WTC11 (cell line): Measurements from ENCODE around the gene GPR158. TPM values are rescaled to one million over a fixed set of nuclear protein-coding genes. Genes with fewer than 3 reads are reported as not detected.
A peak's percentile ranks its signal among the peaks of the same experiment; 100 is the strongest.

ENCODE experiments used
- ATAC-seq: fragments of 200-7000 bp; cut with Tn5 transposase; 2 replicates; pipeline ENCODE4 v1.10.0; 2021; ENCODE audit warnings: mild to moderate bottlenecking, moderate library complexity
- CTCF ChIA-PET: fragments of 300-600 bp; sonication (Branson Sonifier 250); formaldehyde crosslinking; loops from one replicate; lab custom pipeline; 2021; ENCODE audit warnings: antibody characterized with exemption; lab: Charles Lee
- POLR2A ChIA-PET: fragments of 350-600 bp; sonication (Branson Sonifier 250); formaldehyde crosslinking; loops from one replicate; lab custom pipeline; 2021; ENCODE audit warnings: antibody characterized with exemption; lab: Charles Lee
- DNase-seq: peaks from one replicate; pipeline ENCODE4 v3.0.0; 2021; ENCODE audit warnings: low spot score
- H3K27ac Mint-ChIP-seq: 2 replicates; pipeline ENCODE4 v1.8.0; 2021; ENCODE audit warnings: mixed read lengths
- H3K27me3 Mint-ChIP-seq: 2 replicates; pipeline ENCODE4 v1.8.0; 2021; ENCODE audit warnings: low read depth, mild to moderate bottlenecking, moderate library complexity, mixed read lengths
- H3K36me3 Mint-ChIP-seq: 2 replicates; pipeline ENCODE4 v1.8.0; 2021; ENCODE audit warnings: mixed read lengths
- H3K4me1 Mint-ChIP-seq: 2 replicates; pipeline ENCODE4 v1.8.0; 2022; ENCODE audit warnings: mixed read lengths
- H3K4me3 Mint-ChIP-seq: 2 replicates; pipeline ENCODE4 v1.8.0; 2021; ENCODE audit warnings: mild to moderate bottlenecking, moderate library complexity, mixed read lengths
- H3K9me3 Mint-ChIP-seq: 2 replicates; pipeline ENCODE4 v1.8.0; 2021; ENCODE audit warnings: mixed read lengths
- ATF1 ChIP-seq: sonication (generic); formaldehyde crosslinking; IDR thresholded peaks from 2 replicates; pipeline ENCODE4 v1.8.1; 2023; ENCODE audit warnings: mild to moderate bottlenecking, moderate library complexity, missing genetic modification reagents
- E2F4 ChIP-seq: sonication (generic); formaldehyde crosslinking; IDR thresholded peaks from 2 replicates; pipeline ENCODE4 v1.8.1; 2022; ENCODE audit warnings: low read depth, mild to moderate bottlenecking, moderate library complexity, missing genetic modification reagents, borderline replicate concordance
- ERG ChIP-seq: fragments of 250-450 bp; sonication (Bioruptor Pico); IDR thresholded peaks from 2 replicates; pipeline ENCODE4 v1.8.0; 2021; ENCODE audit warnings: mild to moderate bottlenecking
- FOXP1 ChIP-seq: sonication (generic); formaldehyde crosslinking; IDR thresholded peaks from 2 replicates; pipeline ENCODE4 v1.8.0; 2022; ENCODE audit warnings: missing genetic modification reagents, mild to moderate bottlenecking, moderate library complexity, borderline replicate concordance
- GTF2I ChIP-seq: fragments of 250-450 bp; sonication (Bioruptor Pico); conservative IDR thresholded peaks from 2 replicates; pipeline ENCODE4 v1.4.0; 2021; ENCODE audit warnings: mild to moderate bottlenecking
- HMGXB4 ChIP-seq: sonication (generic); formaldehyde crosslinking; IDR thresholded peaks from 2 replicates; pipeline ENCODE4 v1.8.1; 2023; ENCODE audit warnings: mild to moderate bottlenecking, moderate library complexity, missing genetic modification reagents
- JAZF1 ChIP-seq: fragments of 250-450 bp; sonication (Bioruptor Pico); IDR thresholded peaks from 2 replicates; pipeline ENCODE4 v1.9.0; 2021; ENCODE audit warnings: moderate library complexity, mild to moderate bottlenecking, inconsistent platforms
- JUN ChIP-seq: sonication (generic); formaldehyde crosslinking; IDR thresholded peaks from 2 replicates; pipeline ENCODE4 v1.8.0; 2023; ENCODE audit warnings: mild to moderate bottlenecking, missing genetic modification reagents
- NFE2L1 ChIP-seq: sonication (generic); formaldehyde crosslinking; IDR thresholded peaks from 2 replicates; pipeline ENCODE4 v1.8.1; 2023; ENCODE audit warnings: missing genetic modification reagents
- SMAD4 ChIP-seq: sonication (generic); formaldehyde crosslinking; IDR thresholded peaks from 2 replicates; pipeline ENCODE4 v1.8.0; 2022; ENCODE audit warnings: mild to moderate bottlenecking, missing genetic modification reagents
- SP1 ChIP-seq: sonication (generic); formaldehyde crosslinking; conservative IDR thresholded peaks from 2 replicates; pipeline ENCODE4 v1.8.1; 2022; ENCODE audit warnings: missing genetic modification reagents
- TEAD4 ChIP-seq: sonication (generic); formaldehyde crosslinking; IDR thresholded peaks from 2 replicates; pipeline ENCODE4 v1.8.0; 2022; ENCODE audit warnings: mild to moderate bottlenecking, missing genetic modification reagents
- TP53 ChIP-seq: sonication (generic); formaldehyde crosslinking; IDR thresholded peaks from 2 replicates; pipeline ENCODE4 v1.8.1; 2023; ENCODE audit warnings: mild to moderate bottlenecking, missing genetic modification reagents
- USF1 ChIP-seq: sonication (generic); formaldehyde crosslinking; IDR thresholded peaks from 2 replicates; pipeline ENCODE4 v1.8.0; 2022; ENCODE audit warnings: mild to moderate bottlenecking, missing genetic modification reagents
- ZNF138 ChIP-seq: sonication (generic); formaldehyde crosslinking; conservative IDR thresholded peaks from 2 replicates; pipeline ENCODE4 v1.8.1; 2022; ENCODE audit warnings: mild to moderate bottlenecking, moderate library complexity, missing genetic modification reagents
- ZNF232 ChIP-seq: sonication (generic); formaldehyde crosslinking; IDR thresholded peaks from 2 replicates; pipeline ENCODE4 v1.8.0; 2022; ENCODE audit warnings: mild to moderate bottlenecking, missing genetic modification reagents
- ZNF317 ChIP-seq: sonication (generic); formaldehyde crosslinking; IDR thresholded peaks from 2 replicates; pipeline ENCODE4 v1.8.1; 2023; ENCODE audit warnings: low read depth, mild to moderate bottlenecking, moderate library complexity, missing genetic modification reagents, borderline replicate concordance
- total RNA-seq: library from RNA; stranded (reverse); gene quantifications from 3 replicates; pipeline ENCODE4 v1.2.3, GENCODE V29; 2021

Gene GPR158
- total RNA-seq, 1 experiment from 2014 or later, result 0.63 TPM

- Mint-ChIP-seq H3K36me3 (peaks cover 12% of the 10 kb centered on the region), H3K9me3 (peaks cover 22% of the 10 kb centered on the region), H3K27me3 (no peaks in the 10 kb centered on the region), H3K4me1 (peaks cover 16% of the 10 kb centered on the region), H3K27ac (peak overlapping the region; percentile 75; the same call in 1 of the 2 replicates), H3K4me3 (no peak overlapping the region)
- ChIA-PET POLR2A (interaction anchor here (0.6 kb wide), 1 partner anchor 118 kb away, joined by 4 read pairs; no protein-coding TSS in a partner anchor), CTCF (no interaction called here)
- TF ChIP-seq ERG (CRISPR knock-in tag) (no peak), USF1 (CRISPR knock-in tag) (no peak), JUN (CRISPR knock-in tag) (no peak), ZNF317 (CRISPR knock-in tag) (no peak)
- DNase-seq (no peak), ATAC-seq (no peak)
Measured at GRCh38 chr10:25383686-25384085, 208.9 kb downstream of the GPR158 start.

- Mint-ChIP-seq H3K36me3 (peaks cover 16% of the 10 kb centered on the region), H3K27me3 (no peaks in the 10 kb centered on the region), H3K9me3 (peaks cover 30% of the 10 kb centered on the region), H3K4me3 (no peak overlapping the region), H3K27ac (no peak overlapping the region)
- POLR2A ChIA-PET, result no interaction called here
- TF ChIP-seq GTF2I, result no peak
- no peak for TF ChIP-seq SP1 (CRISPR knock-in tag)
- no peak for TF ChIP-seq ERG (CRISPR knock-in tag)
- TF ChIP-seq E2F4 (CRISPR knock-in tag), result no peak
- no peak for TF ChIP-seq ATF1 (CRISPR knock-in tag)
- no peak for TF ChIP-seq TEAD4
- no peak for TF ChIP-seq JAZF1 (CRISPR knock-in tag)
- TF ChIP-seq NFE2L1, result no peak
- TF ChIP-seq ZNF232, result no peak
- TF ChIP-seq SMAD4 (CRISPR knock-in tag), result no peak
- TF ChIP-seq TP53 (CRISPR knock-in tag), result no peak
- TF ChIP-seq ZNF138 (CRISPR knock-in tag), result no peak
- no peak for TF ChIP-seq HMGXB4
- TF ChIP-seq FOXP1 (CRISPR knock-in tag), result no peak
- TF ChIP-seq, all 79 proteins: peak for 0
- DNase-seq (no peak), ATAC-seq (no peak)
- CTCF ChIA-PET, result no interaction called here
- peaks cover 16% of the 10 kb centered on the region for H3K4me1 Mint-ChIP-seq
Measured at GRCh38 chr10:25384618-25385017, 209.8 kb downstream of the GPR158 start.
